K562 (cell line): ENCODE measurements around the gene ITGB2. TPM values are rescaled to one million over a fixed set of nuclear protein-coding genes. Genes with fewer than 3 reads are reported as not detected.
A peak's percentile ranks its signal among the peaks of the same experiment; 100 is the strongest.

Experiments used
- AFF4 ChIP-seq: sonication (generic); formaldehyde crosslinking; IDR thresholded peaks from 2 replicates; pipeline ENCODE4 v1.8.0; 2023; ENCODE audit warnings: mild to moderate bottlenecking, missing genetic modification reagents
- CBFA2T3 ChIP-seq: fragments of 450-650 bp; IDR thresholded peaks from 2 replicates; pipeline ENCODE4 v1.6.1; 2017
- EGR1 ChIP-seq: fragments of 450-650 bp; conservative IDR thresholded peaks from 2 replicates; pipeline ENCODE4 v1.6.1; 2017; ENCODE audit warnings: mild to moderate bottlenecking
- EHMT2 ChIP-seq: fragments of 450-650 bp; IDR thresholded peaks from 2 replicates; pipeline ENCODE4 v1.6.1; 2018; ENCODE audit warnings: antibody characterized with exemption
- HLTF ChIP-seq: fragments of 450-650 bp; IDR thresholded peaks from 2 replicates; pipeline ENCODE4 v1.6.1; 2016
- HMBOX1 ChIP-seq: sonication (generic); IDR thresholded peaks from 2 replicates; pipeline ENCODE4 v1.6.1; 2016
- HMGN3 ChIP-seq: IDR thresholded peaks from 2 replicates; pipeline ENCODE4 v1.6.1; 2011; ENCODE audit warnings: borderline replicate concordance, low read depth, mild to moderate bottlenecking, mixed read lengths, low read length; ENCODE audit not compliant: insufficient read length; ENCODE audit errors: extremely low read depth
- KLF6 ChIP-seq: fragments of 250-450 bp; sonication (Bioruptor Pico); IDR thresholded peaks from 2 replicates; pipeline ENCODE4 v1.4.0; 2020; ENCODE audit warnings: mild to moderate bottlenecking, moderate library complexity, borderline replicate concordance
- RBM39 ChIP-seq: fragments of 200-400 bp; formaldehyde crosslinking; optimal IDR thresholded peaks from 2 replicates; pipeline ENCODE3; 2018; ENCODE audit warnings: low read depth, low read length
- RCOR1 ChIP-seq, 2 experiments: IDR thresholded peaks; 2 replicates each; pipeline ENCODE4 v1.6.1; 2012; ENCODE audit warnings: low read depth in 2 of 2, low read length in 2 of 2, borderline replicate concordance in 1 of 2, improper control_type of control experiment in 1 of 2
- RFX5 ChIP-seq: IDR thresholded peaks from 2 replicates; pipeline ENCODE4 v1.6.1; 2011; ENCODE audit warnings: low read depth, mild to moderate bottlenecking, improper control_type of control experiment, low read length
- SMAD4 ChIP-seq: fragments of 250-450 bp; sonication (Bioruptor Pico); conservative IDR thresholded peaks from 2 replicates; pipeline ENCODE4 v1.8.0; 2021; ENCODE audit warnings: inconsistent platforms, mild to moderate bottlenecking, moderate library complexity
- SNIP1 ChIP-seq: fragments of 450-650 bp; IDR thresholded peaks from 2 replicates; pipeline ENCODE4 v1.7.1; 2017; ENCODE audit warnings: low read depth, mild to moderate bottlenecking
- TEAD2 ChIP-seq: fragments of 450-650 bp; IDR thresholded peaks from 2 replicates; pipeline ENCODE4 v1.6.1; 2016; ENCODE audit warnings: missing genetic modification characterization, control low read depth, missing compliant biosample characterization
- U2AF2 ChIP-seq: fragments of 200-400 bp; formaldehyde crosslinking; optimal IDR thresholded peaks from 2 replicates; pipeline ENCODE3; 2017; ENCODE audit warnings: low read depth, mild to moderate bottlenecking, low read length
- ZNF224 ChIP-seq: sonication (generic); formaldehyde crosslinking; IDR thresholded peaks from 2 replicates; pipeline ENCODE4 v1.8.0; 2022; ENCODE audit warnings: mild to moderate bottlenecking, missing genetic modification reagents
- ZNF311 ChIP-seq: fragments of 250-450 bp; sonication (Bioruptor Pico); IDR thresholded peaks from 2 replicates; pipeline ENCODE4 v1.4.0; 2020; ENCODE audit warnings: mild to moderate bottlenecking, moderate library complexity
- ZNF644 ChIP-seq: fragments of 200-800 bp; sonication (Bioruptor generic); IDR thresholded peaks from 2 replicates; pipeline ENCODE4 v1.6.1; 2016; ENCODE audit warnings: low read depth, missing genetic modification characterization, missing compliant biosample characterization
- polyA plus RNA-seq, 8 experiments: library from polyadenylated mRNA; depleted of rRNA in 4 of 8; stranded (reverse) in 5 of 8; unstranded in 3 of 8; fragments of >200 nt; fragmentation: Nextera tagmentation in 2 of 8; fragmentation: Illumina TruSeq in 1 of 8; extraction: Ambion mirVana in 2 of 8; extraction: Trizol in 1 of 8; gene quantifications; 2 replicates each; pipeline versions ENCODE4 v1.2.1 to v1.2.3, GENCODE V29; 2011 to 2014; ENCODE audit warnings: inconsistent platforms in 1 of 8, missing spikeins in 1 of 8
- total RNA-seq, 7 experiments: library from RNA; depleted of rRNA in 6 of 7; stranded (reverse); fragments of >200 nt in 6 of 7; fragmentation: Illumina TruSeq in 2 of 7; extraction: Trizol in 2 of 7; gene quantifications; 2 replicates each; pipeline versions ENCODE4 v1.2.1 to v1.2.3, GENCODE V29; 2011 to 2021; ENCODE audit warnings: low replicate concordance in 1 of 7
- TF ChIP-seq, protein P1 (sequence below): sonication (generic); formaldehyde crosslinking; IDR thresholded peaks from 2 replicates; pipeline ENCODE4 v1.8.1; 2023; ENCODE audit warnings: missing genetic modification reagents, mild to moderate bottlenecking, borderline replicate concordance

ITGB2 gene
- total and polyA plus RNA-seq, 9 of the 15 experiments (the other 6 are each of a cell fraction or from before 2014, with no cell fraction given), result 0.07 to 1.3 (median 0.51) TPM; not detected in 2

DNA sequence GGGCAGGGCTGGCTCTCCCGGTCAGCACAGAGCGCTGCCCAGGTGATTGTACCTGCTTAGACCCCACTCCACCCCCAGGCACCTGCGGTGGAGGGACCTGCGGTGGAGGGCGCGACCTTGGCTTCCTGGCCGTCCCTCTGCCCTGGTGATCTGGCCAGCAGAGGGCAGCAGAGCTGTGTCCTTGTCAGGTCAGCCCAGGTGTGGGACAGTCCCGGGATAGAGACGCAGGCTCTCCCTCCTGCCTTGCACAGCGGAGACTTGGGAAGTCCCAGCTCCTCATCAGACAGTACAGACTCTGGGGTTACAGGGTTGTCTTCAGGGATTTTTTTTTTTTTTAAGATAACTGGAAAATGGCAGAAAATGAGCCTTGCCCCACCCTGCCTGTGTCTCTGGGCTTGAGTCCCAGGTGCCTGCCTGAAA is 29.1 kb upstream of the ITGB2 start (continued):
- TF ChIP-seq HMBOX1 (no peak), KLF6 (CRISPR knock-in tag) (no peak), ZNF224 (CRISPR knock-in tag) (no peak), AFF4 (CRISPR knock-in tag) (no peak), ZNF644 (tag) (no peak), RCOR1 (IDR thresholded peaks at IDR 0.05; ENCODE audit: borderline replicate concordance in 1 of 2, low read depth in 2 of 2, low read length in 2 of 2) (peak in 1 of 2 experiments; percentile 59; a peak in 2 of 4 replicates), EGR1 (no peak), EHMT2 (no peak), ZNF311 (CRISPR knock-in tag) (no peak), SMAD4 (CRISPR knock-in tag) (peak; percentile 17; the same call in 1 of the 2 replicates), SNIP1 (no peak), RFX5 (no peak), CBFA2T3 (no peak), U2AF2 (no peak), HLTF (no peak), RBM39 (no peak), TEAD2 (no peak), HMGN3 (no peak)
- TF ChIP-seq, protein P1, sequence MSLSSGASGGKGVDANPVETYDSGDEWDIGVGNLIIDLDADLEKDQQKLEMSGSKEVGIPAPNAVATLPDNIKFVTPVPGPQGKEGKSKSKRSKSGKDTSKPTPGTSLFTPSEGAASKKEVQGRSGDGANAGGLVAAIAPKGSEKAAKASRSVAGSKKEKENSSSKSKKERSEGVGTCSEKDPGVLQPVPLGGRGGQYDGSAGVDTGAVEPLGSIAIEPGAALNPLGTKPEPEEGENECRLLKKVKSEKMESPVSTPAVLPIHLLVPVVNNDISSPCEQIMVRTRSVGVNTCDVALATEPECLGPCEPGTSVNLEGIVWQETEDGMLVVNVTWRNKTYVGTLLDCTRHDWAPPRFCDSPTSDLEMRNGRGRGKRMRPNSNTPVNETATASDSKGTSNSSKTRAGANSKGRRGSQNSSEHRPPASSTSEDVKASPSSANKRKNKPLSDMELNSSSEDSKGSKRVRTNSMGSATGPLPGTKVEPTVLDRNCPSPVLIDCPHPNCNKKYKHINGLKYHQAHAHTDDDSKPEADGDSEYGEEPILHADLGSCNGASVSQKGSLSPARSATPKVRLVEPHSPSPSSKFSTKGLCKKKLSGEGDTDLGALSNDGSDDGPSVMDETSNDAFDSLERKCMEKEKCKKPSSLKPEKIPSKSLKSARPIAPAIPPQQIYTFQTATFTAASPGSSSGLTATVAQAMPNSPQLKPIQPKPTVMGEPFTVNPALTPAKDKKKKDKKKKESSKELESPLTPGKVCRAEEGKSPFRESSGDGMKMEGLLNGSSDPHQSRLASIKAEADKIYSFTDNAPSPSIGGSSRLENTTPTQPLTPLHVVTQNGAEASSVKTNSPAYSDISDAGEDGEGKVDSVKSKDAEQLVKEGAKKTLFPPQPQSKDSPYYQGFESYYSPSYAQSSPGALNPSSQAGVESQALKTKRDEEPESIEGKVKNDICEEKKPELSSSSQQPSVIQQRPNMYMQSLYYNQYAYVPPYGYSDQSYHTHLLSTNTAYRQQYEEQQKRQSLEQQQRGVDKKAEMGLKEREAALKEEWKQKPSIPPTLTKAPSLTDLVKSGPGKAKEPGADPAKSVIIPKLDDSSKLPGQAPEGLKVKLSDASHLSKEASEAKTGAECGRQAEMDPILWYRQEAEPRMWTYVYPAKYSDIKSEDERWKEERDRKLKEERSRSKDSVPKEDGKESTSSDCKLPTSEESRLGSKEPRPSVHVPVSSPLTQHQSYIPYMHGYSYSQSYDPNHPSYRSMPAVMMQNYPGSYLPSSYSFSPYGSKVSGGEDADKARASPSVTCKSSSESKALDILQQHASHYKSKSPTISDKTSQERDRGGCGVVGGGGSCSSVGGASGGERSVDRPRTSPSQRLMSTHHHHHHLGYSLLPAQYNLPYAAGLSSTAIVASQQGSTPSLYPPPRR, result no peak
